Omental fat pad (tissue), 4 donors: ENCODE results near the gene HS6ST3. TPM values are rescaled to one million over a fixed set of nuclear protein-coding genes. Genes with fewer than 3 reads are reported as not detected.

ENCODE experiments used
- ATAC-seq: fragments of 150-250 bp; one replicate; pipeline ENCODE4 v1.9.1; 2016; ENCODE audit warnings: mild to moderate bottlenecking, moderate library complexity; ENCODE audit not compliant: low FRiP score
- DNase-seq: peaks from one replicate; pipeline ENCODE4 v3.0.0-alpha.2; 2019; ENCODE audit warnings: low spot score
- total RNA-seq, 4 donors: library from RNA; depleted of rRNA; stranded (reverse); fragments of >200 nt; gene quantifications; one replicate each; pipeline ENCODE4 v1.1.0, GENCODE V29; 2016
- TF ChIP-seq, protein P1 (sequence below), 3 donors: fragments of 450-650 bp; IDR thresholded peaks; one replicate each; pipeline ENCODE4 v1.5.1; 2016 to 2017; ENCODE audit warnings: antibody characterized with exemption in 3 of 3, mild to moderate bottlenecking in 3 of 3, moderate library complexity in 2 of 3

The HS6ST3 gene
- total RNA-seq, 4 donors from 2014 or later = 0.09 to 0.32 (median 0.24) TPM; not detected in 1

DNA sequence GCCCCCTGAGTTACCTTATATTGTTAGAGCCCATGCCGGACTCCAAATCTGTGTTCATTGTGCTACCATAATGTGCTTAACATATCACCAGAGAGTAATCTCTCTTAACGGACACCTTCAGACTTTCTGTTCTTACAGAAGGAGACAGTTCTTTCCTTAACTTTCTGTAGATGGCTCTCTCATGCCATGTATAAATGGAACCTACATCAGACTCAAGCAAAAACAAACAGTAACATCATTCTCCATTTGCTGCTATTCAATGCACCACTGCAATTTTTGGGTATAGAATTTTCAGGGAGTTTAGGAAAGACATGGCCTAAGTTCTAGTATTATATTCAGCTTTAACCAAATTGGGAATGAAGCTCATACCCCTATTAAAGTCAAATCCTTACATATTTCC lies 24.1 kb upstream of the HS6ST3 start:
- DNase-seq (no peak), ATAC-seq (no peak)
- TF ChIP-seq, protein P1, sequence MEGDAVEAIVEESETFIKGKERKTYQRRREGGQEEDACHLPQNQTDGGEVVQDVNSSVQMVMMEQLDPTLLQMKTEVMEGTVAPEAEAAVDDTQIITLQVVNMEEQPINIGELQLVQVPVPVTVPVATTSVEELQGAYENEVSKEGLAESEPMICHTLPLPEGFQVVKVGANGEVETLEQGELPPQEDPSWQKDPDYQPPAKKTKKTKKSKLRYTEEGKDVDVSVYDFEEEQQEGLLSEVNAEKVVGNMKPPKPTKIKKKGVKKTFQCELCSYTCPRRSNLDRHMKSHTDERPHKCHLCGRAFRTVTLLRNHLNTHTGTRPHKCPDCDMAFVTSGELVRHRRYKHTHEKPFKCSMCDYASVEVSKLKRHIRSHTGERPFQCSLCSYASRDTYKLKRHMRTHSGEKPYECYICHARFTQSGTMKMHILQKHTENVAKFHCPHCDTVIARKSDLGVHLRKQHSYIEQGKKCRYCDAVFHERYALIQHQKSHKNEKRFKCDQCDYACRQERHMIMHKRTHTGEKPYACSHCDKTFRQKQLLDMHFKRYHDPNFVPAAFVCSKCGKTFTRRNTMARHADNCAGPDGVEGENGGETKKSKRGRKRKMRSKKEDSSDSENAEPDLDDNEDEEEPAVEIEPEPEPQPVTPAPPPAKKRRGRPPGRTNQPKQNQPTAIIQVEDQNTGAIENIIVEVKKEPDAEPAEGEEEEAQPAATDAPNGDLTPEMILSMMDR (IDR thresholded peaks at IDR 0.05) = no peak

DNA sequence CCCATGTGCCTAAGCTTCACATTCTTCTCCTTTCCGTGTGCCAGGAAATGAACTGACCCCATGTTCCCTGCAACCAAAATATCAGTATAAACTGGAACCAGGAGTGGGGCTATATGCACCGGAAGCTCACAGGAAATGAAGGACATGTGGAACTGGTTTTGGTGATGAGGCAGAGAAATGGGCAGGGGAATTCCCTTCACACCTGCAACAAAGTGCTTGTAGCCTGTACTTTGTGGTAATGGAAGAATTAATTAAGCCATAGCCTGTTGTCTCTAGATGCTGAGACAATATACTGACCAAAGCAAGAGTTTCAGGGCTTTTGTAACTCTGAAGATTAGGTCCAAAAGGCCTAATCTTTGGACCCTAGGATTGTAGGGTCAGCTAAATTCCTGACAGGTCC lies 21.2 kb upstream of the HS6ST3 start:
- TF ChIP-seq, protein P1 (IDR thresholded peaks at IDR 0.05) = no peak
- DNase-seq = no peak
- ATAC-seq = no peak

DNA sequence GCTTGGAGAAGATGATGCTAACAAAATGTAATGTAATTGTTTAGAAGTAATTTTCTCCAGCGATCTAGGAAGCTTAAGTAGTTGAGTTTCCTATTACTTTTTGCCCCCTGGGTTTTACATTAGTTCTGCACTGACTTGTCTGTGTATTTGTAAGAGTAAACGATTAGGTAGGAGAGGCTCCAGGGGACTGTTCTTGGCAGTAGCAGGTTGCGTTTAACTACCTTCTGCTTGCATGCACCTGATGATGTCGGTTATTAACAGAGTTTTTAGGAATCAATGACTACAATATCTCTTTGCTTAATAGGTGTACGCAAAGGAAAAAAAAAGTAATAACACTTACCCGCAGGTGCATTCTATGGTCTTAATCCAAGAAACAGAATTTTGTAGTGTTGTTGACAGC lies 18.4 kb upstream of the HS6ST3 start:
- DNase-seq = no peak
- TF ChIP-seq, protein P1 (IDR thresholded peaks at IDR 0.05) = no peak
- no peak for ATAC-seq

DNA sequence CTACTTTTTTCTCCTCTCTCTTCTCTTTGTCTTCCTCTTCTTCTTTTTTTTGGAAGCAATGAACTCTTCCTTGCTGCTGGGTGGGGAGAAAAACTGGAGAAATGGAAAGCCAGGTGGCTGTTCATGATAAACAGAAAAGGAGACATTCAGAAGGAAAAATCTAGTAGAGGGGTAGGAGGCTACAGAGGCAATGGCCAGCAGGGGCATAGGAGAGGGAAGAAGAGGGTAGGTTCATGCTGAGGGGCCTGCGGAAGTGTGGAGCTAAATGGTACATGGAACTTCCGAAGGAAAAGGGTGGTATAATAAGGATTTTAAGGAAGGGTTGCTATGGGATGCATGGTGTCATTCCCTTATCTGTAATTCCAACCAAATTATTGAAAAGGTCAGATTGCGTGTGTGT lies 17.5 kb upstream of the HS6ST3 start:
- ATAC-seq = no peak
- DNase-seq = no peak
- TF ChIP-seq, protein P1 (IDR thresholded peaks at IDR 0.05) = no peak

DNA sequence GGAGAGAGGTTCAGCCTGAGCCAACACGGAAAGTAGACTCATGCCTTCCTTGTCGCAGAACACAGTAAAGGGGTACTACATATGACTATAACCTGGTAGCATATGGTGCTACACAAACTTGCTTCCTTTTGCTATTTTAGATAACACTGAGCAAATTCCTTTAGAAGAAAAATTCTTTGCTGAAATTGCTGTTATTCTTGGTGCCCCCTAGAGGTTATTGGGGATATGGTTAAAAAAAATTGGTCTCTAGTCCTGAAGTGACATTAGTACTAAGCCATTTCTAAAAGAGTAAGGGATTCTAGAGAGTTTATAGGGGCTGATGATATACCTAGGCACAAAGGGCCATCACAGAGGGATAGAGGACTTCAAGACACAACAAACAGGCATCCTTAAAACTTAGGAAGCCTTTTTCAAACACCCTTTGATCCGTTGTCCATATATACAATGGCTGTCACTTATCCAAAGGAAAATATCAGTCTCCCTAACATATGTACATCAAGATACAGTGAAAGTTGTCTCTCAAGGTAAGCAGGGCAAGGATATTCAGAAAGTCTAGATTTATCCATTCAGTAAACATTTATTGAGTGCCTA lies 13.9 kb upstream of the HS6ST3 start:
- no peak for ATAC-seq
- TF ChIP-seq, protein P1 (IDR thresholded peaks at IDR 0.05) = no peak
- no peak for DNase-seq

DNA sequence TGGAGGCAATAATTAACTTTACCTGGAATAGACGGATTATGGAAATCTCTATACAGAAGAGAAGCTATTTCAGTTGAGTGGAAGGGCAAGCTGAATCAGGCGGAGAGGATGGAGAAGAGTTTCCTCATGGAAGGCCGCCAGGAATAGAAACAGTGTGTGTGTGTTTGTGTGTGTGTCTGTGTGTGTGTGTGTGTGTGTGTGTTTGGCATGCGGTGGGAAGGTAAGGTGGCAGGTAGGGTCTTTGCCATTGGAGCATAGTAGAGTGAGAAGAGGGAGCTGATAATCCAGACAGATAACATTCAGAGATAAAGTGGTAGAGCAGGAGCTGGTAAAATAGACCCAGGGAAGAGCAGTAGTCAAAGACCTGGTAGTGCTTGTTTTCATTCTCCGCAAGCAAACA lies 9.2 kb upstream of the HS6ST3 start:
- ATAC-seq = no peak
- TF ChIP-seq, protein P1 (IDR thresholded peaks at IDR 0.05) = no peak
- no peak for DNase-seq

DNA sequence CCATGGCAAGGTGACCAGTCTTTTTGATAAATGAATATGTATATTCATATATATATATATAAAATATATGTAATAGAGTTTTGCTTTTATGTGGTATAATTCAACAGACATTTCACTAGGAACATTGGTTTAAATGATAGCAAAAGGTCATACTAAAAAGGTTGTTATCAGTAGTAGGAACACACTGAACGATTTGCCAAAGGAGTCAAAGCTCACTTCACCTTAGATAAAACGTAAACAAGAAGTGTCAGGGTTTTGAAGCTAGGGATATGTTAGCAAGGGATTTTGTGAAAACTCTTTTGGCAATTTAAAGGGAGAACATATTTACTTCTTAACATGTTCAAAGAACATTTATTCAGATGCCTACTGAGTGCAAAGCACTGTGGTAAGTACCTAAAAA lies 8.0 kb upstream of the HS6ST3 start:
- DNase-seq (no peak), ATAC-seq (no peak)
- TF ChIP-seq, protein P1 (IDR thresholded peaks at IDR 0.05) = no peak
